ENCODE measurements around the gene NCOA3.
"Not testable (repeated sequence)": the region's sequence is repeated elsewhere in the genome, so short reads cannot be mapped to it uniquely, and the experiment has no call there.

NCOA3 gene

GRCh38 chr20:47535994-47536393 is 34.3 kb downstream of the NCOA3 start:
- no peak for DNase-seq (ENCODE audit: low read depth, low spot score)

- DNase-seq (ENCODE audit: low read depth, low spot score) = no peak
Measured at GRCh38 chr20:47540443-47541354, 39.0 kb downstream of the NCOA3 start.

- no peak for DNase-seq (ENCODE audit: low read depth, low spot score)
Measured at GRCh38 chr20:47541355-47541922, 39.8 kb downstream of the NCOA3 start.

- no peak for DNase-seq (ENCODE audit: low read depth, low spot score)
Measured at GRCh38 chr20:47543006-47543431, 41.3 kb downstream of the NCOA3 start.

GRCh38 chr20:47544240-47544639 is 42.6 kb downstream of the NCOA3 start:
- DNase-seq (ENCODE audit: low read depth, low spot score) = no peak

GRCh38 chr20:47544852-47545251 is 43.2 kb downstream of the NCOA3 start:
- DNase-seq (ENCODE audit: low read depth, low spot score) = no peak

- DNase-seq (ENCODE audit: low read depth, low spot score) = no peak
Measured at GRCh38 chr20:47545499-47545898, 43.8 kb downstream of the NCOA3 start.

GRCh38 chr20:47546184-47547033 is 44.7 kb downstream of the NCOA3 start:
- no peak for DNase-seq (ENCODE audit: low read depth, low spot score)

GRCh38 chr20:47547034-47547387 is 45.3 kb downstream of the NCOA3 start:
- DNase-seq (ENCODE audit: low read depth, low spot score) = no peak

- no peak for DNase-seq (ENCODE audit: low read depth, low spot score)
Measured at GRCh38 chr20:47549671-47550070, 48.0 kb downstream of the NCOA3 start.

- DNase-seq (ENCODE audit: low read depth, low spot score) = no peak
Measured at GRCh38 chr20:47551222-47551621, 49.5 kb downstream of the NCOA3 start.

GRCh38 chr20:47551841-47552240 is 50.2 kb downstream of the NCOA3 start:
- no peak for DNase-seq (ENCODE audit: low read depth, low spot score)

- DNase-seq (ENCODE audit: low read depth, low spot score) = no peak
Measured at GRCh38 chr20:47552996-47553395, 51.3 kb downstream of the NCOA3 start.

- DNase-seq (ENCODE audit: low read depth, low spot score) = not testable (repeated sequence)
Measured at GRCh38 chr20:47553594-47554235, 52.0 kb downstream of the NCOA3 start.

- DNase-seq (ENCODE audit: low read depth, low spot score) = not testable (repeated sequence)
Measured at GRCh38 chr20:47554283-47554682, 52.6 kb downstream of the NCOA3 start.

- no peak for DNase-seq (ENCODE audit: low read depth, low spot score)
Measured at GRCh38 chr20:47557218-47557617, 55.5 kb downstream of the NCOA3 start.

GRCh38 chr20:47557791-47558190 is 56.1 kb downstream of the NCOA3 start:
- DNase-seq (ENCODE audit: low read depth, low spot score) = no peak

GRCh38 chr20:47558295-47559066 is 56.8 kb downstream of the NCOA3 start:
- DNase-seq (ENCODE audit: low read depth, low spot score) = no peak

GRCh38 chr20:47559141-47559540 is 57.5 kb downstream of the NCOA3 start:
- DNase-seq (ENCODE audit: low read depth, low spot score) = no peak

- no peak for DNase-seq (ENCODE audit: low read depth, low spot score)
Measured at GRCh38 chr20:47561180-47561579, 59.5 kb downstream of the NCOA3 start.
